K562 (cell line): Measurements from ENCODE around the gene MT1X. TPM values are rescaled to one million over a fixed set of nuclear protein-coding genes. Genes with fewer than 3 reads are reported as not detected.

Source experiments
- GTF3C2 ChIP-seq: IDR thresholded peaks from 3 replicates; pipeline ENCODE4 v1.6.1; 2011; ENCODE audit warnings: borderline replicate concordance, mild to moderate bottlenecking, moderate library complexity; ENCODE audit not compliant: insufficient read length; ENCODE audit errors: extremely low read depth
- PATZ1 ChIP-seq: fragments of 250-450 bp; sonication (Bioruptor Pico); IDR thresholded peaks from 2 replicates; pipeline ENCODE4 v1.5.0; 2020; ENCODE audit warnings: mild to moderate bottlenecking, borderline replicate concordance
- TCFL5 ChIP-seq: fragments of 250-450 bp; sonication (Bioruptor Pico); conservative IDR thresholded peaks from 2 replicates; pipeline ENCODE4 v1.6.1; 2021; ENCODE audit warnings: mild to moderate bottlenecking, moderate library complexity, matching md5 sums
- ZNF121 ChIP-seq: sonication (generic); formaldehyde crosslinking; conservative IDR thresholded peaks from 2 replicates; pipeline ENCODE4 v1.8.0; 2022; ENCODE audit warnings: missing genetic modification reagents
- polyA plus RNA-seq, 8 experiments: library from polyadenylated mRNA; depleted of rRNA in 4 of 8; stranded (reverse) in 5 of 8; unstranded in 3 of 8; fragments of >200 nt; fragmentation: Nextera tagmentation in 2 of 8; fragmentation: Illumina TruSeq in 1 of 8; extraction: Ambion mirVana in 2 of 8; extraction: Trizol in 1 of 8; gene quantifications; 2 replicates each; pipeline versions ENCODE4 v1.2.1 to v1.2.3, GENCODE V29; 2011 to 2014; ENCODE audit warnings: inconsistent platforms in 1 of 8, missing spikeins in 1 of 8
- total RNA-seq, 7 experiments: library from RNA; depleted of rRNA in 6 of 7; stranded (reverse); fragments of >200 nt in 6 of 7; fragmentation: Illumina TruSeq in 2 of 7; extraction: Trizol in 2 of 7; gene quantifications; 2 replicates each; pipeline versions ENCODE4 v1.2.1 to v1.2.3, GENCODE V29; 2011 to 2021; ENCODE audit warnings: low replicate concordance in 1 of 7

The MT1X gene
- total and polyA plus RNA-seq, 9 of the 15 experiments (the other 6 are each of a cell fraction or from before 2014, with no cell fraction given), result 4.9 to 22.8 (median 8.7) TPM

GRCh38 chr16:56697456-56698155 lies 15.3 kb downstream of the MT1X start (continued):
- TF ChIP-seq PATZ1 (CRISPR knock-in tag) (no peak), TCFL5 (CRISPR knock-in tag) (no peak), GTF3C2 (no peak), ZNF121 (CRISPR knock-in tag) (no peak)
- TF ChIP-seq, all 486 proteins: peak for 0
